GM18519 (cell line): ENCODE data around the gene SEC14L5.
"Not testable (repeated sequence)": the region's sequence is repeated elsewhere in the genome, so short reads cannot be mapped to it uniquely, and the experiment has no call there.

Experiments used
- ATAC-seq: cut with Tn5 transposase; IDR thresholded peaks from one replicate; pipeline ENCODE4 v1.9.1; 2021; ENCODE audit warnings: mild to moderate bottlenecking, moderate library complexity; ENCODE audit not compliant: unreplicated experiment, low FRiP score

SEC14L5 gene

DNA sequence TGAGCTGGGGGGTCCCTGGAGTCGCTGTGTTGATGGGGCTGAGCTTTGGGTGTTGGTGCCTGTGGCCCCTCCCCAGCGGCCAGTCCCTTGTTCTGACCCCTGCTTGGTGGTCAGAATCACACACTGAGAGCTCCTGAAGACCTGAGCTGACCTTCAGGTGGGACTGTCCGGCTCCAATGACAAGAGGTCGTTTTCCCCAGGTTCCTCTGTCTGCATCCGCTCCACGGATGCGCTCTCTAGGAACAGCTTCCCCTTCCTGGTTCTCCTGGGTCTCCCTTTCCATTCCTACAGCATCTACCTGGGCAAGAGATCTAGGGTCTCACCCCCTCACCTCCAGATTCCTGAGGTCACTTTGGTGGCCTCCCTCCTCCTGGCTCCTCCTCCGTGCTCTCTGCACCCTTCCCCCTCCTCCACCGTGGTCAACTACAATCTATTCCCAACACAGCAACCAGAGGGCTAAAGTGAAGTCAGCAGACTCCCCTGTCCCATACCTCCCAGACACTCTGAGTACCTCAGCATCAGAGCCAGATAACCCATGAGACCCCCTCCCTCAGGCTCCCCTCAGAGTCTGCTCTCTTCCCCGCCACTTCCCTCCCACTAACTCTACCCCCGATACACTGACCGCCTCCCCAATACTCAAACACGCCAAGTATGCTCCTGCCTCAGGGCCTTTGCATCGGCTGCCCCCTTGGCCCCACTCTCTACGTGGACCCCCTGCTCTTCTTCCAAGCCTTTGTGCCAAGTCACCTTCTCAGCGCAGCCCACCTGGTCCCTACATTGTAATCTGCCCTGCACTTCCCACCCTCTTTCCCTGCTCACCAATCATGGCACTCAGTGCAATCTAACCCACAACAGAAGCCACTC lies 9.0 kb upstream of the SEC14L5 start:
- no peak for ATAC-seq

DNA sequence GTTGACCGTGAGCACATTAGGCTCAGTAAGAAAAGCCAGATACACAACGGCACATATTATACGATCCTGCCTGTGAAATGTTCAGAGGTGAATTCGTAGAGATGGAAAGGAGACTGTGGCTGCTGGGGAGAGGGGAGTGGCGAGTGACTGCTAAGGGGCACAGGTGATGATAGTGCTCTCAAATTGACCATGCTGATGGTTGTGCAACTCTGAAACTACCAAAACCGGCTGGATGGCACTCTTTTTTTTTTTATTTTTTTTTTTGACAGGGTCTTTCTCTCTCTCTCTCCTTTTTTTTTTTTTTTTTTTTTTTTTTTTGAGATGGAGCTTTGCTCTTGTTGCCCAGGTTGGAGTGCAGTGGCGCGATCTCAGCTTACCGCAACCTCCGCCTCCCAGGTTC lies 8.1 kb upstream of the SEC14L5 start:
- no peak for ATAC-seq

DNA sequence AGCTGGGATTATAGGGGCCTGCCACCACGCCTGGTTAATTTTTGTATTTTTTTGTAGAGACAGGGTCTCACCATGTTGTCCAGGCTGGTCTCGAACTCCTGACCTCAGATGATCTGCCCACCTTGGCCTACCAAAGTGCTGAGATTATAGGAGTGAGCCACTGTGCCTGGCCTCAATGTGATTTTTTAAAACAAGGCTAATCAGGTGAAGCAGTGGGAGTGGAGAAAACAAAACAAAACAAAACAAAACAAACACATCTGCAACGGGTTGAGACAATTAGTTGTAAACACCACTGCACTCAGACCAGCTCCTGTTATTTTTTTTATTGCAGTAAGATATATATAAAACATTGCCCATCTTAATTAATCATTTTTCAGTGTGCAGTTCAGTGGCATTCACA lies 6.5 kb upstream of the SEC14L5 start:
- ATAC-seq, result not testable (repeated sequence)

DNA sequence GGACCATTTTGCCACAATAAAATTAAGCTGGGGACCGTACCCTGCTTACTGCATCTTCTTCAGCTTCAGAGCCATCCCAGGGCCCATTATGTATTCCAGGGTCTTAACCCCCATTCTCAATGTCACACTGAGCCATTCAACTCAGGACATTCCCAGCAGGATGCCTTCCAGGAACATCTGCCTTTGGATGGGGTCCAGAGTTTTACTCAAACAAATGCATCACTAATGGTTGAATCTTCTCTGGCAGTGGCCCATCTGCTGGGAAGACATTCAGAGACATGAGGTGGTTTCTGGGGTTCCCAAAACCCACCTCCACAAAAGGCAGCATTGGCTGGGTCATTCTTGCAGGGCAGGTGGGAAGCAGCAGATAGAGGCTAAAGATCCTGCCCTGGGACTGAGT lies 3.4 kb upstream of the SEC14L5 start:
- ATAC-seq, result no peak

DNA sequence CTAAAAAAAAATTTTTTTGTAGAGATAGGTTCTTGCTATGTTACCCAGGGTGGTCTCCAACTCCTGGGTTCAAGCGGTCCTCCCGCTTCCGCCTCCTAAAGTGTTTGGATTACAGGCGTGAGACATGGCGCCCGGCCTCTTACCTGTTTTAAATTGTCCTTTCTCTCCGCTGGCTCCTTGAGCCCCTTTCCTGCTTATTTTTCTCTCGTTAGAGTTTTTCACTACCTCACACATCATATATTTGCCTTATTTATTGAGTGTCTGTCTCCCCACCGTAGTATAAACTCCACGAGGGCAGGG lies 760 bp upstream of the SEC14L5 start:
- no peak for ATAC-seq

DNA sequence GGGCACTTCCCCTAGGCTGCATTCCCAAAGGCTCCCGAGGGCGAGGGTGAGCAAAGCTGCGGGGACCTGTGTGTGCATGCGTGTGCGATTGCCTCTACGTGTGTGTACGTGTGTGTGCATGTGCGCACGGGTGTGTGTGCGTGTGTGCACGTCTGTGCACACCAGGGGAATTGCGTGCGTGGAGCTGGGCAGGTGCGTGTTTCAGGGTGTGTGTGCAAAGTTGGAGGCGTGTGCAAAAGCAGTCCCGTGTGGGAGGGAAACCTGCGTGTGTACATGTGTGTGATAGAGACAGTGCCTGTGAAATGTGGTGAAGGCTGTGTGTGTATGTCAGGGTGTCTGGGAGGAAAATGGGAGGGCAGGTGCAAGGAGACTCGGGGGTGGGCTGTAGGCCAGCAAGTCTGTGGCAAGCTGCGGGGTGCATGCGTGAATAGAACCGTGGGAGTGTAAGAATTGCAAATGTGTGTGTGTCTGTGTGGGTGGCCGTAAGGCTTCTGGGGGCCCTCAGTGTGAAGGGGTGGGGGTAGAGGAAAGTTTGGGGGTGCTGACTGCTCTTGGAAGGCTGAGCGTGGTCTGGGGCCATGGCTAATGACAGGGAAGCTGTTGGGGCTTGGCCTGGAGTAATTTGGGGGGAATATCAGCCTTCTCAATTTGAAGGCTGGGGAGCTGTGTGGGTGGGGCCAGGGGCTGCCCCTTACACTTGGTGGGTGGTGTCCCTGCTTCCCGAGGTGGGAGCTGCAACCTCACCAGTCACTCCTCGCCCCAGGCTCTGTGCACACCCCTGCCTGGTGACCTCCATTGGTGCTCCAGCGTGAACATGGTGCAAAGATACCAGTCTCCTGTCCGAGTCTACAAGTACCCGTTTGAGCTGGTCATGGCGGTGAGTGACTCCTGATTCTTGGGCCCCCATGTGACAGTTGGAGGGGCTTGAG lies 644 bp downstream of the SEC14L5 start:
- no peak for ATAC-seq

DNA sequence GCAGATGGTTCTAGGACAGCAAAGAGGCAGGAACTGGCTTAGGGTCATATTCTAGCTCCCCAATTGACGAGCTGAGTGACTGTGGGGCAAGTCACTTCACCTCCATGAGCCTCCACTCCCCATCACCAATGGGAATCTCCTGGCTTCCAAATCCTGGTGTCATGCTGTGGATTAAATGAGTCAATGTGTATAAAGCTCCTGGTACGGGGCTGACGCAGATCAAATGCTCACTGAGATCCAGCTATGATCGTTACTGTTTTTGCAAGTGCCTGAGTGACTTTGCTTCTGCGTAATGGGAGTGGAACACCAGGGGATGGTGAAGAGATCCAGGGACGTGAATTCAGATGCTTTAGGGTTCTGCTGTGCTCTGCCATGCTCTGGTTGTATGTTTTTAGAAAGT lies 2.4 kb downstream of the SEC14L5 start:
- ATAC-seq, result no peak

DNA sequence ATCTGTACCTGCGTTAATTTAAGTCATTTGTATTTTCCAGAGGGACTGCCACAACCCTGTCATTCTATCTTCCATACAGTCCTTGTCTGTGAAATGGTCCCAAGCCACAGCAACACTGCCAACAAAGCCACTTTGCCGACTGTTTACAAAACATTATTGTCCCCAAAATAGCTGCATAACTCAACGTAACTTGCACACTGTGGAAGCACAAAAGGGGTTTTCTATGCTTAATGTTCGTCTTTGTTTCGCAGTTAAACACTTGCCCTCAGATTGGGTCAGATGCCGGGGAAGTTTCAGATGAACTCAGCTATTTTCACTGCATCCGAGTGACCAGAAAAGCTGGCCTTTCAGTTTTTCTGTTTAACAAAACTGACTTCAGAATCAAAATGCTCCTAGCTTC lies 4.6 kb downstream of the SEC14L5 start:
- ATAC-seq, result no peak

DNA sequence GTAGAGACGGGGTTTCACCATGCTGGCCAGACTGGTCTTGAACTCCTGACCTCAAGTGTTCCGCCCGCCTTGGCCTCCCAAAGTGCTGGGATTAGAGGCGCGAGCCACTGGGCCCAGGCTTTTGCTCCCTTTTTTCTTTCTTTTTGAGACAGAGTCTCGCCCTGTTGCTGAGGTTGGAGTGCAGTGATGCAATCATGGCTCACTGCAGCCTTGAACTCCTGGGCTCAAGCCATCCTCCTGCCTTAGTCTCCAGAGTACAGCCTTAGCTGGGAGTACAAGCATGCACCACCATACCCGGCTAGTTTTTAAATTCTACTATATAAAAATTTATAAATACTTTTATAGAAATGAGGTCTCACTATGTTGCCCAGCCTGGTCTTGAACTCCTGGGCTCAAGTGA lies 5.4 kb downstream of the SEC14L5 start:
- not testable (repeated sequence) for ATAC-seq

DNA sequence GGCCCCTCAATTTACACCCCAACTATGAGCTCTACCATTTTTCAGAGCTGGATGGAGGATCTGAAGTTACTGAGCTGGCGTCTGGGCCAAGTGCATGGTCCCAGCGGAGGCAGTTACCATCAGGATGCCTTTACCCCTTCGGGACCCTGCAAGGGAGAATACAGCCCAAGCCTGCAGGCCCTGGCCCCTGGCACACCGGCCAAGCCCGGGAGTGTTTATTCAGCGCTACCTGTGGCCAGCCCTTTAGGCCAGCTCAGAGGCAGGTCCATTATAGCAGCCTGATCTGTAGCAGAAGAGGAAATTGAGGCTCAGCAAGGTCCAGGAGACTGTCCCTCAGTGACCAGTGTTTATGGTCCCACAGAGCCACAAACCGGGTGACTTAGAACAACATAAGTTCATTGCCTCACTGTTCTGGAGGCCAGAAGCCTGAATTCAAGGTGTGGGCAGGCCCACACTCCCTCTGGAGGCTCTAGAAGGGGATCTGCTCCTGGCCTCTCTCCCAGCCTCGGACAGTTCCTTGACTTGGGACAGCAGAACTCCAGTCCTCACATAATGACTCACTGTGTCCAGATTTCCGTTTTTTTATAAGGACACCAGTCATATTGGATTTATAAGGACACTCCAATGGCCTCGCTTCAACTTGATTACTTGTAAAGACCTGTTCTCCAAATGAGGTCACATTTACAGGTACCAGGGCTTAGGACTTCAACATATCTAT lies 8.8 kb downstream of the SEC14L5 start:
- no peak for ATAC-seq

DNA sequence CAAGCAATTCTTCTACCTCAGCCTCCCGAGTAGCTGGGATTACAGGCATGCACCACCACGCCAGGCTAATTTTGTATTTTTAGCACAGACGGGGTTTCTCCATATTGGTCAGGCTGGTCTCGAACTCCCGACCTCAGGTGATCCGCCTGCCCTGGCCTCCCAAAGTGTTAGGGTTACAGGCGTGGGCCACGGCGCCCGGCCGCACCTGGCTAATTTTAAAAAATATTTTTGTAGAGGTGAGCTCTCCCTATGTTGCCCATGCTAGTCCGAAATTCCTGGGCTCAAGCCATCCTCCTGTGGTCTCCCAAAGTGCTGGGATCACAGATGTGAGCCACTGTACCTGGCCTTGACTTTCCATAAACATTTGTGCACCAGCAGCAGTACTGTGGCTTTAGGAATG lies 10.1 kb downstream of the SEC14L5 start:
- not testable (repeated sequence) for ATAC-seq

DNA sequence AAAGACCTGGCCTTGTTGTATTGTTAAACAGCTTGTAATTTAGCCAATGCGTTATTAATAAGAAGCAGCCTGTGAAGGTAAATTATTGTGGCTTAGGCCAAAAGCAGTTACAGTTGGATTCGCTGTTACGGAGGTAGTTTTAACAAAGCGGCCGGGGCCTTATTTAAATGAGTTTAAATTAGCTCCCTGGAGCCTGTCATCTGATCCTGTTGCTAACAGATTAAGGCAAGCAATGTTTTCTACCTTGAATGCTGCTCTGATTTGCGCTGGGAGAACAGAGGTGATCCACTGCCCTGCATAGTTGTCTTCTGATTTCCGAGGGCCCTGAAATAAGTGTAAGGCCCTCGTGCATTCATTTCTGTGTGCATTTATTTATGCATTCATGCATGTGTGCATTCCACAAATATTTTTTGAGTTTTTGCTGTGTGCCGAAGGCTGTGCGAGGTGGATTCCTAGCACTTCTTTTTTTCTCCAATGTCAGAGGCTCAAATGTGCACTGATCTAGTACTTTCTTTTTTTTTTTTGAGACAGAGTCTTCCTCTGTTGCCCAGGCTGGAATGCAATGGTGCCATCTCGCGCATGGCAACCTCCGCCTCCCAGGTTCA lies 10.9 kb downstream of the SEC14L5 start:
- no peak for ATAC-seq

DNA sequence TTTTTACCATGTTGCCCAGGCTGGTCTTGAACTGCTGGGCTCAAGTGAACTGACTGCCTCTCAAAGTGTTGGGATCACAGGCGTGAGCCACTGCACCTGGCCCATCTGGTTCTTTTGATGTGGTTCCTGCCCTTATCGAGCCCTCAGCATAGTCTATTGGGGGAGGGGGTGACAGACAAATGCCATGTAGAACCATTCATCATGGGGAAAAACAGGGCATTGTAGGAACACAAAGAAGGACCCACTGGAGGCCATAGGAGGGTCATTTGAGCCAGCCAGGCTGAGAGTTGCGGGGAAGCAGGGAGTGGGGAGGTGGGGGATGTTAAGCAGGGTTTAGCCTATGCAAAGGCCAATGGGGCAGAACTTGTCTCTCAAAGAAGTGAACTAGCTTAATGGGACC lies 11.9 kb downstream of the SEC14L5 start:
- ATAC-seq, result no peak

DNA sequence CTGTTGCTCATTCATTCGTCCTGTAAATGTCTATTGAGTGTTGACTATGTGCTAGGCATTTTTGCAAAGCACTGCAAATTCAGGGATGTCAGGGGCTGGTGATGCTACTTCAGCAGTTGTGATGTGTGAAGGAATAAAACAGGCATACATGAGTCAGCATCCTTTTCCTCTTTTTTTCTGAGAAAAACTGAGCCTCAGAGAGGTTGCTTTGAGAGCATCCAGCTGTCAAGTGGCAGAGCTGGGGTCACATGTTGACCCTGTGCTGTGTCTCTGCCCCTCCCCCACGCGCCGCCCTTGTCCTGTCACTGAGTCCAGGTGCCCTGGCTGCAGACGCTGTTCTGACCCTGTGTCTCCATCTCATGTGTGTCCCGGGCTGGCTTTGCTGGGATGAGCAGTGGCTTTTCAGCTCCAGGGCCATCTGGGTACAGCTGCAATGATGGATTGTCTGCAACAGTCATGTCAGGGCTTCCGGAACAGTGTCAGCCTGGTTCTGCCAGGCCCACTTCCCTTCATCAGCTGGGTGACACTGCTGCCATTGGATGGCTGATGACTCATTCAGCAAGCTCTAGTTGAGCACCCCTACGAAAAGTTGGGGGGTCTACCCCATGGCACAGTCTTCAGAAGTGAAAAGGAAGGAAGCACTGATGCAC lies 14.9 kb downstream of the SEC14L5 start:
- ATAC-seq, result no peak

DNA sequence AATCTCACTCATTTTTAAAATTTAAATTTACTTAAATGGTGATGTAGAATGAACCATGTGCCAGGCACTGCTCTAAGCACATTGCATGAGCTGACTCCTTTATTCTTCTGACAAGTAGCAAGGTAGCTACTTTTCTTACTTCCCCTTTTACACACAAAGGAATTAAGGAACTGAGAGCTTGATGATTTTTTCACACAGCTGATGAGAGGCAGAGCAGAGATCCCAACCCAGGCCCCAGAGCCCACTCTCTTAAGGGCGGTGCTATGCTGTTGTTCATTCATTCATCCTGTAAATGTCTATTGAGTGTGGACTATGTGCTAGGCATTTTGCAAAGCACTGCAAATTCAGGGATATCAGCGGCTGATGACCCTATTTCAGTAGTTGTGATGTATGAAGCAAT lies 17.9 kb downstream of the SEC14L5 start:
- ATAC-seq, result peak; percentile 96

DNA sequence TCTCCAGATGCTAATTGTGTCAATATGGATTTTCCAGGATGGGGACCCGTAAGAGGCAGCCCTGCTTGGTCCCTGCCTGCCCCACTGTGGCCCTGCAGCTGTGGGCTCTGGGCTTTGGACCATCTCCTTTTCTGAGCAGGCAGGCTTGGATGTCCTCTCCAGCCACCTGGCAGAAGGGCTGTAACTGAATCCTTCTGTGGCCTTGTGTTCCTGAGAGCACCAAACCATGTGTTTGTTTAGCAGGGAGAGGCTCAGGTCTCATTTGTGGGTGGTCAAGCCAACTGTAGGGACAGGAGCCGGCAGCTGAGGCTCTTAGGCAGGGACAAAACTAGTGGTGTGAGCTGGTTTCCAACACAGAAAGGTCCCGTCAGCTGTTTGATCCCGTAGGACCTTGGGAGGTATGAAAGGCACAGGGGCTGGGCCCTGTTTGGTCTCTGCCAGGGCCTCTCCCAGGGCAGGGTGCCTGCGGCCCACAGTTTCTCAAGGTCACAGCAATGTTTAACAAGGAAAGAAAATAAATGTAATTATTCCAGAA lies 18.5 kb downstream of the SEC14L5 start:
- ATAC-seq, result no peak

DNA sequence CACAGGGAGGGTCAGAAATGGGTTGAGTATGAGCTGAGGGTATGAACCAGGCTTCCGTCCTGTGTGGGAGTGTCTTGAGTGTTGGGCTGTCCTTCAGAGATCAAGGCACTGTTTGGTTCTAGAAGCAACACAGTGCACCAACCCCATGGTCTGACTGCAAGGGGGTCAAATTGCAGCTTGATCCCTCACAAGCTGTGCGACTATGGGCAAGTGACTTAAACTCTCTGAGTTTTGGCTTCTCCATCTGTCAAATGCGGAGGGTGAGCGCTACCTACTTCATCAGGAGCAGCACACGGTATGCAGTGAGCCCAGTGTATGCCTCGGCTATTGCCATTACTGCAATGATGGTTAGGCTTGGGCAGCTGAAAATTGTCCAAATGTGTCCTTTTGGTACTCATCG lies 21.0 kb downstream of the SEC14L5 start:
- ATAC-seq, result no peak

DNA sequence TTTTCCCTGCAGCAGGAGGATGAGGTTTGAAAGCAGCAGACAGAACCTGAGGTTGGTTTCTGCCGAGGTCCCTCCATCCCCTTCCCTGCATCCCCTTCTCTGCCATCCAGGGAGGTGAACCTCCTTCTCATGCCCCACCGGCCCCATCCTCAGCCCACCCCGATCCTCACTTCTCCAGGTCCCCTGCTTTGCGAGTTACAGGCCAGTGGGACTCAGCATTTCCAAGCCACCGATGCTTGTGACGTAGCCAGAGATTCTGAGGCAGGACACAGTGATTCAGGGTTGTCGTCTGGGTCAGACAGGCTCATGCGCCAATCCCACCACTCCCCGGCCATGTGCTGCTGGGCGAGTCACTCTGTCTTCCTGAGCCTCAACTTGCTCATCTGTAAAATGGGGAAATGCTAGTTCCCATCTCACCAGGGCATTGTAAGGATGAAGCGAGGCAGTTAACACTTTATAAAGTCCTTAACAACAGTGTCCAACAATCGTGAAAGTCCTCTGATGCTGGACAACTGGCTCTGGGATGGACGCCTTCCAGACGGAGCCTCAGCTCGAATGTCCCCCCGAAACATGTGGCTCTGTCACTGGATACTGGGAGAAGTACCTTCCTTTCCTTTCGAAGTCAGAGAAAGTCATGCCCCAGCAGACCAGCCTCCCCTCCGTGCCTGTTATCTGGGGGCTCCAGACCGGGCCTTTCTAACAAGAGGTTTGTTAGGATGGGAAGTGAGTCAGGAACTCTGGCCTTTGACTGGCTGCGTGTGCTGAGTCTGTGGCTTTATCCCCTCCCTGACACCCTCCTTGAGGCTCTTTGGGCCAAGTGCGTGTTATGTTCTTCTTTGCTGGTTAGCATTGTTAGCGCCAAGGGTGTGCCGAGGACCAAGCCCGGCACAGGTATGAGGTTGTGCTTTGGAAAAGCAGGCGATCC lies 21.9 kb downstream of the SEC14L5 start:
- ATAC-seq, result no peak

DNA sequence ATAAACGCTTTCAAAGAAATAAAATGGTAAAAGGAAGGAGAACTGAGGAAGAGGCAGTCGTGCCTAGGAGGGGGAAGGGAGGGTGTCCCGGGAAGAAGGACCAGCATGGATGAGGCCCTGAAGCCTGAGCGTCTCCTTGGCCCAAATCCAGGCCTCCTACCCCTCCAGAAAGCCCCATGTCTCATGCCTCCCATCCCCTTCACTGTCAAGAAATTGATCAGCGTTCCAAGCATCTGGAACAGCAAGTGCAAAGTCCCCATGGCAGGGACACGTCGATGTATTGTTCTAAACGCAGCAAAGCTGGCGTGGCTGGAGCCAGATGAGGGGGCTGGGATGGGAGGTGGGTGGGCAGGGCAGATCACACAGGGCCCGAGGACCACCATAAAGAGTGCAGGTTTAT lies 22.6 kb downstream of the SEC14L5 start:
- no peak for ATAC-seq
